ENCODE results near the gene DTNB. TPM values are rescaled to one million over a fixed set of nuclear protein-coding genes. Genes with fewer than 3 reads are reported as not detected.

Gene DTNB
- total RNA-seq, 4 donors from 2014 or later, result 5.2 to 9.9 (median 9.2) TPM

GRCh38 chr2:25446122-25446521 lies 227.3 kb downstream of the DTNB start:
- DNase-seq (ENCODE audit: low spot score), result no peak
- TF ChIP-seq CTCF (IDR thresholded peaks at IDR 0.05), result no peak
- ATAC-seq (ENCODE audit: low FRiP score), result no peak

GRCh38 chr2:25445464-25445863 lies 227.9 kb downstream of the DTNB start:
- DNase-seq (ENCODE audit: low spot score) (no peak), ATAC-seq (ENCODE audit: low FRiP score) (no peak)

GRCh38 chr2:25444608-25445270 lies 228.6 kb downstream of the DTNB start:
- DNase-seq (ENCODE audit: low spot score) (no peak), ATAC-seq (ENCODE audit: low FRiP score) (no peak)
- no peak for TF ChIP-seq CTCF (IDR thresholded peaks at IDR 0.05)

More at GRCh38 chr2:25445464-25445863, 227.9 kb downstream of the DTNB start:
- TF ChIP-seq CTCF (IDR thresholded peaks at IDR 0.05), result no peak

- no peak for TF ChIP-seq CTCF (IDR thresholded peaks at IDR 0.05)
- ATAC-seq (ENCODE audit: low FRiP score) (no peak), DNase-seq (ENCODE audit: low spot score) (no peak)
Measured at GRCh38 chr2:25443766-25444165, 229.6 kb downstream of the DTNB start.

DNA sequence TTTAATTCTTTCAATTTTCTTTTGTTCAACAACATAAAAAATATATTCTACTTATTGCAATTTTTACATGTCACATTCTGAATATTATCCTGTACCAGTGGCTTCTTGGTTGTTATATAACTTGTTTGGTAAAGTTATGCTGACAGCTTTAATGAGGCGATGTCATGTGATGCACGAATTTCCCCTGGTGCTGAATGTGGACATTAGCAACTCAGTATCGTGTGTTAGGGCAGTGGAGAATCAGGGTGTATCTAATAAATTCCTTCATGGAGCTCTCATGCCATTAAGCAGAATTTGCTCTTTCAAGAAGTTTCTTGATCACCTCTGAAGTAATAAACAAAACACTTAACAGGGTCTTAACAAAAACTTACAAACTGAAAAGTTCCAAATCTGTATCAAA lies 232.0 kb downstream of the DTNB start:
- TF ChIP-seq CTCF (IDR thresholded peaks at IDR 0.05), result no peak
- DNase-seq (ENCODE audit: low spot score), result no peak
- no peak for ATAC-seq (ENCODE audit: low FRiP score)

DNA sequence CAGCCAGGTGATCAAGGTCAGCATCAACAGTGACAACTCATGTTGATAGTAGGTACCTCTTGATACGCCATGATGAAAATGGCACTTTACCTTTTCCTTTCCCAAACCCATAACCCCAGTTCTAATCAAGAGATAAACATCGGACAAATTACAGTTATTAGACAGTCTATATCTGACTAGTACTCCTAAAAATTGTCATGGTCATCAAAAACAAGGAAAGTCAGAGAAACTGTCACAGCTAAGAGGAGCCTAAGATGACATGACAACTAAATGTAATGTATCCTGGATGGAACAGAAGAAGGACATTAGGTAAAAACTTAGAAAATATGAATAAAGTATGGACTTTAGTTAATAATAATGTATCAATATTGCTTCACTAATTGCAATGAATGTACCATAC lies 234.6 kb downstream of the DTNB start:
- DNase-seq (ENCODE audit: low spot score) (no peak), ATAC-seq (ENCODE audit: low FRiP score) (no peak)
- no peak for TF ChIP-seq CTCF (IDR thresholded peaks at IDR 0.05)

DNA sequence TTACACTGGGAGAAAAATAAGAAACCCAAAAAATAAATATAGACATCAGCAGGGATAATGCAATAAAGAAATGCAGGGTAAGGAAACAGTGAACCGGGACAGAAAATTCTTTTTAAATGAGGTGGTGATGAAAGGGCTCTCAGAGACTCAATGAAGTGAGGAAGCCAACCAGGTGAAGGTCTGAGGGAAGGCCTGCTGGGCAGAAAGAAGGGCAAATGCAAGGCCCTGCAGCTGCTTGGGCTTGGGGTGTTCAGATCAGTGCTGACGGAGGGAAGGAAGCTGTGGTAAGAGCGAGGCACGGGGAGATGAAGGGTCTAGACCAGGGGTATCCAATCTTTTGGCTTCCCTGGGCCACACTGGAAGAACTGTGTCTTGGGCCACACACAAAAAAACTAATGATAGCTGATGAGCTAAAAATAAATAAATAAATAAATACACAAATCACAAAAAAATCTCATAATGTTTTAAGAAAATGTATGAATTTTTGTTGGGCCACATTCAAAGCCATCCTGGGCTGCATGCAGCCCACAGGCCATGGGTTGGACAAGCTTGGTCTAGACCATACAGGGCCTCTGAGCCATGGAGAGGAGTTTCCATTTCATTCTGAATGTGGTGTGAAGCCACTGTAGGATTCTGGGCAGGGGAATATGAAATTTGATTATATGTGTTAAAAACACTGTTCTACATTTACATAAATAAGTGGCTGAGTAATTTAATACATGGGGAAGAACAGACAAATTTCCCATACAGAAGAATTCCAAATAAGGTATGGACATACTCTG lies 235.3 kb downstream of the DTNB start:
- ATAC-seq (ENCODE audit: low FRiP score) (no peak), DNase-seq (ENCODE audit: low spot score) (no peak)
- no peak for TF ChIP-seq CTCF (IDR thresholded peaks at IDR 0.05)
